HL-60/S4 (cell line): ENCODE data around the gene EVI2B.
"Not testable (repeated sequence)": the region's sequence is repeated elsewhere in the genome, so short reads cannot be mapped to it uniquely, and the experiment has no call there.

Source experiments
- in situ Hi-C: fragments of 300-500 bp; cut with MboI; formaldehyde crosslinking; loops from 2 replicates; pipeline ENCODE4 v1.14.3; 2022; ENCODE audit warnings: low sequenced_read_pairs

Gene EVI2B

GRCh38 chr17:31310886-31311285 lies 3.0 kb downstream of the EVI2B start:
- in situ Hi-C loops, result no loop called here

- in situ Hi-C loops, result no loop called here
These were observed 3.6 kb downstream of the EVI2B start for GRCh38 chr17:31310260-31310659.

GRCh38 chr17:31309556-31309955 lies 4.3 kb downstream of the EVI2B start:
- in situ Hi-C loops, result no loop called here

GRCh38 chr17:31308372-31309334 lies 5.2 kb downstream of the EVI2B start:
- in situ Hi-C loops, result no loop called here

GRCh38 chr17:31307640-31308039 lies 6.2 kb downstream of the EVI2B start:
- in situ Hi-C loops, result no loop called here

GRCh38 chr17:31299624-31300023 lies 14.2 kb downstream of the EVI2B start:
- in situ Hi-C loops, result no loop called here

- in situ Hi-C loops, result no loop called here
These were observed 16.8 kb downstream of the EVI2B start, which contains the start of gene OMG for GRCh38 chr17:31297090-31297489. TSS of gene OMG (minus strand) at chr17:31297239. CDS start at chr17:31296331, 908 bp downstream.

- in situ Hi-C loops, result no loop called here
These were observed 17.7 kb downstream of the EVI2B start for GRCh38 chr17:31296142-31296541.

GRCh38 chr17:31295489-31295871 lies 18.4 kb downstream of the EVI2B start:
- in situ Hi-C loops, result no loop called here

GRCh38 chr17:31294820-31295488 lies 18.9 kb downstream of the EVI2B start:
- in situ Hi-C loops, result no loop called here

GRCh38 chr17:31294231-31294630 lies 19.6 kb downstream of the EVI2B start:
- in situ Hi-C loops, result no loop called here

- in situ Hi-C loops, result no loop called here
These were observed 20.3 kb downstream of the EVI2B start for GRCh38 chr17:31293581-31293980.

GRCh38 chr17:31291820-31292219 lies 22.0 kb downstream of the EVI2B start:
- in situ Hi-C loops, result no loop called here

GRCh38 chr17:31289790-31290189 lies 24.1 kb downstream of the EVI2B start:
- in situ Hi-C loops, result no loop called here

GRCh38 chr17:31287932-31288331 lies 25.9 kb downstream of the EVI2B start:
- in situ Hi-C loops, result not testable (repeated sequence)

GRCh38 chr17:31286587-31286986 lies 27.3 kb downstream of the EVI2B start:
- in situ Hi-C loops, result no loop called here

- in situ Hi-C loops, result no loop called here
These were observed 30.0 kb downstream of the EVI2B start for GRCh38 chr17:31283841-31284240.

GRCh38 chr17:31281061-31281460 lies 32.8 kb downstream of the EVI2B start:
- in situ Hi-C loops, result no loop called here

GRCh38 chr17:31279401-31279800 lies 34.5 kb downstream of the EVI2B start:
- in situ Hi-C loops, result no loop called here

GRCh38 chr17:31275116-31275515 lies 38.7 kb downstream of the EVI2B start:
- in situ Hi-C loops, result no loop called here

GRCh38 chr17:31274252-31274651 lies 39.6 kb downstream of the EVI2B start:
- in situ Hi-C loops, result no loop called here

- in situ Hi-C loops, result no loop called here
These were observed 40.3 kb downstream of the EVI2B start for GRCh38 chr17:31273516-31273915.
